Measurements from ENCODE around the gene PLEKHG1. TPM values are rescaled to one million over a fixed set of nuclear protein-coding genes. Genes with fewer than 3 reads are reported as not detected.
A peak's percentile ranks its signal among the peaks of the same experiment; 100 is the strongest.

PLEKHG1 gene
- total RNA-seq, 1 donor from 2014 or later: 50.0 TPM

GRCh38 chr6:150617496-150618460 lies 18.1 kb downstream of the PLEKHG1 start:
- peak; percentile 22 for DNase-seq (ENCODE audit: low read depth, low spot score)

GRCh38 chr6:150619275-150619674 lies 19.6 kb downstream of the PLEKHG1 start:
- DNase-seq (ENCODE audit: low read depth, low spot score): no peak

- DNase-seq (ENCODE audit: low read depth, low spot score): no peak
Observed at GRCh38 chr6:150620244-150620643, 20.6 kb downstream of the PLEKHG1 start.

- no peak for DNase-seq (ENCODE audit: low read depth, low spot score)
Observed at GRCh38 chr6:150620763-150621162, 21.1 kb downstream of the PLEKHG1 start.

GRCh38 chr6:150622476-150622875 lies 22.8 kb downstream of the PLEKHG1 start:
- DNase-seq (ENCODE audit: low read depth, low spot score): no peak

- no peak for DNase-seq (ENCODE audit: low read depth, low spot score)
Observed at GRCh38 chr6:150622941-150623874, 23.5 kb downstream of the PLEKHG1 start.

GRCh38 chr6:150624191-150624590 lies 24.5 kb downstream of the PLEKHG1 start:
- DNase-seq (ENCODE audit: low read depth, low spot score): no peak

GRCh38 chr6:150625927-150626326 lies 26.2 kb downstream of the PLEKHG1 start:
- DNase-seq (ENCODE audit: low read depth, low spot score): no peak

- DNase-seq (ENCODE audit: low read depth, low spot score): no peak
Observed at GRCh38 chr6:150627154-150627553, 27.5 kb downstream of the PLEKHG1 start.

GRCh38 chr6:150627585-150628025 lies 27.9 kb downstream of the PLEKHG1 start:
- no peak for DNase-seq (ENCODE audit: low read depth, low spot score)

- no peak for DNase-seq (ENCODE audit: low read depth, low spot score)
Observed at GRCh38 chr6:150628908-150629307, 29.2 kb downstream of the PLEKHG1 start.

GRCh38 chr6:150631283-150631983 lies 31.7 kb downstream of the PLEKHG1 start:
- DNase-seq (ENCODE audit: low read depth, low spot score): no peak

GRCh38 chr6:150631984-150632642 lies 32.4 kb downstream of the PLEKHG1 start:
- no peak for DNase-seq (ENCODE audit: low read depth, low spot score)

- no peak for DNase-seq (ENCODE audit: low read depth, low spot score)
Observed at GRCh38 chr6:150632785-150633485, 33.2 kb downstream of the PLEKHG1 start.

GRCh38 chr6:150633486-150633834 lies 33.8 kb downstream of the PLEKHG1 start:
- DNase-seq (ENCODE audit: low read depth, low spot score): no peak

- DNase-seq (ENCODE audit: low read depth, low spot score): no peak
Observed at GRCh38 chr6:150634176-150634963, 34.7 kb downstream of the PLEKHG1 start.

GRCh38 chr6:150634964-150635292 lies 35.2 kb downstream of the PLEKHG1 start:
- DNase-seq (ENCODE audit: low read depth, low spot score): no peak

GRCh38 chr6:150635906-150636514 lies 36.3 kb downstream of the PLEKHG1 start:
- DNase-seq (ENCODE audit: low read depth, low spot score): no peak

GRCh38 chr6:150636808-150637207 lies 37.1 kb downstream of the PLEKHG1 start:
- no peak for DNase-seq (ENCODE audit: low read depth, low spot score)
